Endometrial microvascular endothelial cells (primary cell): ENCODE results near the gene MEIOSIN. TPM values are rescaled to one million over a fixed set of nuclear protein-coding genes. Genes with fewer than 3 reads are reported as not detected.
"Not testable (repeated sequence)": the region's sequence is repeated elsewhere in the genome, so short reads cannot be mapped to it uniquely, and the experiment has no call there.

ENCODE experiments used
- in situ Hi-C: cut with HindIII; loops from 2 replicates; pipeline ENCODE4 v1.10.0; 2017; ENCODE audit warnings: low sequenced_read_pairs, low pct_unique_long_range_greater_than_20kb; ENCODE audit errors: inconsistent ontology term
- total RNA-seq: library from RNA; depleted of rRNA; stranded (reverse); fragments of >200 nt; gene quantifications from one replicate; pipeline ENCODE4 v1.2.3, GENCODE V29; 2015; ENCODE audit errors: inconsistent ontology term

Gene MEIOSIN
- total RNA-seq, 1 donor from 2014 or later: not detected

DNA sequence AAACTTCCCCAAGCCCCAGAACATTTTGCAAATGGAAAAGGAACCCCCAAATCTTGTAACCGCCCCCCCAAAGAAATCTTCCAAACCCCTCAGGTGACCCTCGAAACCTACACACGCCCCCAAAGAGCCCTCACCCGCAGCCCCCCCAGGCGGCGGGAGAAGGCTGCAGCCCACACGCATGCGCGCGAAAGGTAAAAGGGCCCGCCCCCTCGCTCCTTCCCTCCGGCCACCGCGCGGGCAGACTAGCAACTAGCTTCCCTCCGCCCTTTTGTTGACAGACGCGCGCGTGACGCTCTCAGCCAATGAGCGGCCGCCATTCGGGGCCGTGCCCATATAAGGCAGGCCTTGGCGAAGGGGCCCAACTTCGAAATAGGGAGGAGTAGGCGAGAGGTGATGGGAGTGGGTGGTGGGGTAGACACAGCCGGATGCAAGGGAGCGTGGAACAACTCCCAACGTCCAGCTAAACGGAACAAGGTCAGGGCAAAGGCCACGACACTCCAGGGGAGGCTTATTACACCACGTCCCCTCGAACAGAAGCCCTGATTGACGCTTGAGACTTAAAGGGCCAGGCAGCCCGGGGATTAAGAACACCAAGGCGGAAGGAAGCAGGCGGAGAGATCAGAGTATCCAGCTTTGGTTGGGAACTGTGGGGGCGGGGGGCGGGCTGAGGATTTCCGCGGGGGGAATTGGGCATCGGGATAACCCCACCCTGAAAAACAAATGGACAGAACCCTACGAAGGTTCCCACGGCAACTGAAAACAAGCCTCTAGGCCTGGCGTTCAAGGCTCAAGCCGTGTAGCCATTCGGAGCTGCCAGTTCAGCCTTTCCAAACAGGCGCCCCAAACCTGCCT is 15.9 kb upstream of the MEIOSIN start:
- in situ Hi-C loops: no loop called here

DNA sequence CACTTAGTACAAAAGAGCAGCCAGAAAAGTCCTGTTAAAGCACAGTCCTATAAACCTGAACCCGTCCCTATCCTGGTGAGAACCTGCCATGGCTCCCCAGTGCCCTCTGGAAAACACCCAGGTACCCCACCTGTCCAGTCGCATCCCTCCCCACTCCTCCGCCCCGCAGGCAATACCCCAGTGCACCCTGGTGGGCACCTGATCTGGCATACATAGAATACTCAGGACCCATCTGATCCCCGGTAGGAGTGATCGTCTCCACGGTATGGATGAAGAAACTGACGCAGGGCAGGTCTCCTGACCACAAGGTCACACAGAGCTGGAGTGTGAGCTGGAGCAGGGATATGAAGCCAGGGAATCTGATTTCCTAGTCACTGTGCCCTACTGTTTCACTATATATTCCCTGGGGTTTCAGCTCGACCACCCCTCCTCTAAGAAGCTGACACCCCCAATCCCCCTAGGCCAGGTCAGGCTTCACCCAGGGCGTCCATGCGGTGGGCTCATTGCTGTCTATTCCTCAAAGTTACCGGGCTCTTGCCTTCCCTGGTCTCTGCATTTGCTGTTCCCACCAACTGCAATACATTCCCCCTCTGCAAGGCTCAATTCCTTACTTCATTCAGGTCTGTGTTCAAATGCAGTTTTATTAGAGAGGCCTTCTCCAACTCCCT is 15.1 kb upstream of the MEIOSIN start:
- in situ Hi-C loops: no loop called here

DNA sequence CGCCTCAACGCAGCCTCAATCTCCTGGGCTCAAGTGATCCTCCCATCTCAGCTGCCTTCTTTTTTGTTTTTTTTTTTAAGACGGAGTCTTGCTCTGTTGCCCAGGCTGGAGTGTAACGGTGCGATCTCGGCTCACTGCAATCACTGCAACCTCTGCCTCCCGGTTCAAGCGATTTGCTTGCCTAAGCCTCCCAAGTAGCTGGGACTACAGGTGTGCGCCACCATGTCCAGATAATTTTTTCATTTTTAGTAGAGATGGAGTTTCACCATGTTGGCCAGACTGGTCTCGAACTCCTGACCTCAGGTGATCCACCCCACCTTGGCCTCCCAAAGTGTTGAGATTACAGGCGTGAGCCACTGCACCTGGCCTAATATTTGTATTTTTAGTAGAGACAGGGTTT is 13.2 kb upstream of the MEIOSIN start:
- in situ Hi-C loops: not testable (repeated sequence)

- in situ Hi-C loops: not testable (repeated sequence)
These were observed 4.6 kb upstream of the MEIOSIN start for GRCh38 chr19:45728683-45729082.

DNA sequence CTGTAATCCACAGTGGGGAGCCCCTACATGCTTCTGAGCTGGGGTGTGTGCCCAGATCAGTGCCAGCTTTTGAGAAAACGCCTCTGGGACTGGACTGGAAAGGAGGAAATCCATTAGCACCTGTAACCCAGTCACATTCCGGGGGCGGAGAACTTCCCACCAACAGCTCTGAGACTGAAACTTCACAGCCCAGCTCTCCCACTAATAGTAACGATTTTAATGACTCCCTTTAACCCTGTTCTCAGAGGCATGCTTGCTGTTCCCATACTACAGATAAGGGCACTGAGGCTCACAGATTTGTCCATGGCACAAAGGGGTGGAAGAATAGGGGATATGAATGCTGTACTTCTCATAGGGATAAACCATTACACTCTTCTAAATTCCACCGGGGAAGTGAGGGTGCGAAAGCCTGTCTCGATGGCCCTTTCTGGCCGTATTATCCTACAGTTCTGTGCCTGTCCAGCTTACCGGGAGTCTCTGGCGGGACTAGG is 3.4 kb upstream of the MEIOSIN start:
- in situ Hi-C loops: no loop called here

DNA sequence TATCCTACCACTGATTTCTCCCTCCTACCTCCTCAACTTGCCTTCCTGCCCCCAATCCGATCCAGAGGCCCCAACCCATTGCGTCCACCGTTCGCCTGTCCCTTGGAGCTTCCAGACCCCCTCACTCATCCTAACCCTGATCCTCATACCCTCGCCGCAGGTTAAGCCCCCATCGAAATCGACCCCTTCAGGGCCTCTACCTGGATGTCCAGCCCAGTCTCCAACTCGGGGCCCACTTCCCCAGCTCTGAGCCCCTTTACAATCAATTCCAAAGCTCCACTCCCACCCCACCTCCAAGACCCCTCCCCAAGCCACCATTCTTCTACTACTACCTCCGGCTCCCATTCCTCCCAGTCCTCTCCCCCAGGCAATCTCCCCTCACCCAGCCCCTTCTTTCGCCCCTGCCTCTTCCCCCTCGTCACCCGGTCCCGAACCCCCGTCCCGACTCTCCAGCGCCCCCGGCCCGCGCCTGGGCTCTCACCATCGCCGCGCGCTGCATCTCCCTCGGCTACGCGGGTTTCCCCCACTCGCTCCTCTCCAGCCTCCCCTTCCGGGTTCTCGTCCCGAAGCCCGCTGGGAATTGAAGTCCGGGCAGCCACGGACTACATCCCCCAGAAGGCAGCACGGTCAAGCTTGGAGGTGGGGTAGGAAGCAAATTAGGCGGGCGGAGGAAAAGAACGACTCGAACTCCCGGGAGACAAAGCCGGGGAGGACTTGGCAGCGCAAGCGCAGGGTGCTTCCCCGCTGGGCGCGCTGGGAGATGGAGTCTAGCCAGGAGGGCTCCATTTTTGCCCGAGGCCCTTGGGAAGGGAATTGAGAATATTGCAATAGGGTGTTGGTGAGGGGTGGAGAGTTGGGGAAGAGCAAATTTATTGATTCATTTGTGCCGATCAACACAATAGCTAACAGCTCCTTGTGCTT is 2.6 kb upstream of the MEIOSIN start, which contains the start of gene FBXO46:
TSS of gene FBXO46 (minus strand) at position 529 of the 921 bp plus-strand sequence. CDS start 17,401 bp downstream, outside the sequence.
- in situ Hi-C loops: no loop called here

- in situ Hi-C loops: no loop called here
These were observed 6.5 kb downstream of the MEIOSIN start for GRCh38 chr19:45739498-45740439.

- in situ Hi-C loops: no loop called here
These were observed 9.7 kb downstream of the MEIOSIN start for GRCh38 chr19:45742969-45743368.

DNA sequence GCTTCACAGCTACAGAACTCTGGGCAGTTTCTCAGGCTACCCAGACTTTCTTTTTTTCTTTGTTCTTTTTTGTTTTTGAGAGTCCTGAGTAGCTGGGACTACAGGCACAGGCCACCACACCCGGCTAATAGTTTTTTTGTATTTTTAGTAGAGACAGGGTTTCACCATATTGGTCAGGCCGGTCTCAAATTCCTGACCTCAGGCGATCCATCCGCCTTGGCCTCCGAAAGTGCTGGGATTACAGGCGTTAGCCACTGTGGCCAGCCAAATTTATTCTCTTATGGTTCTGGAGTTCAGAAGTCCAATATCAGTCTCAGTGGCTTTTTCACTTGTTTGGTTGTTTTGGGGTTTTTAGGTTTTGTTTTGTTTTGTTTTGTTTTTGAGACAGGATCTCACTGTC is 12.4 kb downstream of the MEIOSIN start:
- in situ Hi-C loops: no loop called here

DNA sequence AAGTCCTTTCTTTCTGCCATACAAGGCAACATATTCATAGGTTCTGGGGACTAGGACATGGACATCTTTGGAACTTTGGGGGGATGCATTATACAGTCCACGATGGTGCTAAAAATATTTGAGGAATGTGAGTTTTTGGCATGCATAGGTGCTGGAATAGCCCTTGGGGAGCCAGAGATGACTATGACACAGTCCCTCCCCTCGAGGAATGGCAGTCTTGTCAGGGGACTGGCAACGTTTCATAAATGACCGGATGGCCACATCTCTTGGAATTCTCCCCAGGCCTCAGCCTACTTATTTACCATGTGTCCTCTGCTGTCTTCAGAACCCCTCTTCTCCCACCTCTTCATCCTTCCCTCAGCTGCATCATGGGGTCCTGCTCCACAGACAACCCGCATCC is 13.6 kb downstream of the MEIOSIN start:
- in situ Hi-C loops: no loop called here

DNA sequence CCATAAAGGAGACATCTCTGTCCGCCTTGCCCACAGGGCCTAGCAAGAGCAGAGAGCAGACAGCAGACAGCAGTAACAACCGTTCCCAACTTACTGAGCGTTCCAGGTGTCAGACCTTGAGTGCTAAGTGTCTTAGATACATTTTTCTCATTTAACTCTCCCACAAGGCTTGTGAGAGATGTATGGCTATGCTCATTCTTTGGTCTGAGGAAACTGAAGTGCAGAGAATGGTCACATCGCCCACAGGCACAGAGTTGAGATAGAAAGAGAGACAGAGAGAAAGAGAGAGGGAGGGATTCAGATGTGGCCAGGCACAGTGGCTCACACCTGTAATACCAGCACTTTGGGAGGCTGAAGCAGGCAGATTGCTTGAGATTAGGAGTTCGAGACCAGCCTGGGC is 14.3 kb downstream of the MEIOSIN start:
- in situ Hi-C loops: no loop called here

GRCh38 chr19:45751483-45751882 is 18.2 kb downstream of the MEIOSIN start:
- in situ Hi-C loops: not testable (repeated sequence)

- in situ Hi-C loops: no loop called here
These were observed 19.4 kb downstream of the MEIOSIN start for GRCh38 chr19:45752639-45753038.

DNA sequence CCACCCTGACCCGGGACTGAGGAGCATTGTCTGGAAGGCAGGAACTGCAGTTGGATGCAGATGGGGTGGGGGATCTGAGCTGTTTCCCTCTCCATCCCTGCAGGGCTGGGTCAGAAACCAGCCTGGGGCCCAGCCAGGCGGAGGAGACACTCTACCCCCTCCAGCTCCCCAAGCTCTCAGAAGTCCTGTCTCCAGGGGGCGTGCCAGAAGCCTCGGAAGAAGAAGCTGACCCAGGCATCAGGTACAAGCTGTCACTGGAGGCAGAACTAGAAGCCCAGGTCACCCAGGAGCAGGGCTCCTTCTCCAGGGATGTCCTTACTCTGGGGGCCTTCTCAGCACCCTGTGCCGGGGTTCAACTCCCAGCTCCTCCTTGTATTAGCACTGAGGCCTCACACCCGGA is 20.3 kb downstream of the MEIOSIN start:
- in situ Hi-C loops: no loop called here

DNA sequence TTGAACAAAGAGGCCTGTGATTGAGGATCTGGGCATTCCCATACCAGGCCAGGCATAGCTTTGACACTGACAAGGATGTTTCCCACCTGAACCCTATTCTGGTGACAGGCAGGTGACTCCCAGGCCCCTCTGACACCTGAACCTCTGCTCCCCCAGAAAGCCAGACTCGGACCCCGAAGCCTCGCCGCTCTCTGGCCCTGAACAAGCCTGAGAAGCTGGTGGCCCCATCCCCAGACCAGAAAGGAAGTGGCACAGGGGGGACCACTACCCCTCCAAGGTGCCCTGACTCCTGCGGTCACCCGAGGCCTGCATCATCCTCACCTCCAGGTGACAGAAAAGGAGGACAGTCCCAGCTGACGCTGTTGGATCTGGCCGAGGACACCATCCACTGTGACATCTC is 21.1 kb downstream of the MEIOSIN start:
- in situ Hi-C loops: no loop called here

DNA sequence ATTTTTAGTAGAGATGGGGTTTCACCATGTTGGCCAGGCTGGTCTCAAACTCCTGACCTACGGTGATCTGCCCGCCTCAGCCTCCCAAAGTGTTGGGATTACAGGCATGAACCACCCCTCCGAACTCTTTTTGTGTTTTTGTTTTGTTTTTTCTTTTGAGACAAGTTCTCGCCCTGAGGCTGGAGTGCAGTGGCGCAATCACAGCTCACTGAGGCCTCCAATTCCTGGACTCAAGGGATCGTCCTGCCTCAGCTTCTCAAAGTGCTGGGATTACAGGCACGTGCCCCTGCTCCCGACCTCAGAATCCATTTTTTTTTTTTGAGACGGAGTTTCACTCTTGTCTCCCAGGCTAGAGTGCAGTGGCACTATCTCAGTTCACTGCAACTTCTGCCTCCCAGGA is 24.5 kb downstream of the MEIOSIN start:
- in situ Hi-C loops: no loop called here

DNA sequence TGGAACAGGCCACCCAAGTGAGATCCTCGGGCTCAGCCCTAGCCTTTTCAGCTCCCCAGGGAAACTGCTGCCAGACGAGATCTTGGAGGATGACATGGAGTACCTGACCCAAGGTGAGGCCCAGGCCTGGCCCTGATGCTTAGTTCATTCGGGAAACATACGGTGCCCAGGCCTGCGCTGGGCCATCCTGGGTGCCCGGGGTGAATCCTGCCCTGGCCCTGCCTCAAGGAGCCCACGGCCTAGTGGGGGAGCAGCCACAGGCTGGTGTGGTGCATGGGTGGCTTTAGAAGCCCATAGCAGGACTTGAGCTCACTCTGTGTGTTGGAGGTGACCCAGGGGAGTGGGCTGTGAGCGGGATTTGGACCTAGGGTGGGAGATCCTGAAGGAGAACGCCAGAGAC is 25.7 kb downstream of the MEIOSIN start:
- in situ Hi-C loops: no loop called here

- in situ Hi-C loops: no loop called here
These were observed 28.5 kb downstream of the MEIOSIN start for GRCh38 chr19:45761714-45762113.
